DOHH2 (cell line): ENCODE measurements around the gene AFF2.

ENCODE experiments used
- EZH2phosphoT487 ChIP-seq: fragments of 200-600 bp; sonication (generic); IDR thresholded peaks from 2 replicates; pipeline ENCODE4 v1.6.1; 2017; ENCODE audit warnings: borderline replicate concordance, mild to moderate bottlenecking, antibody characterized with exemption, low read length, moderate library complexity, mixed read lengths
- TF ChIP-seq, protein P1 (sequence below): fragments of 200-600 bp; sonication (generic); IDR thresholded peaks from one replicate; pipeline ENCODE4 v1.5.1; 2014; ENCODE audit warnings: antibody characterized with exemption, mild to moderate bottlenecking, low read depth, low read length; ENCODE audit not compliant: poor library complexity, severe bottlenecking

DNA sequence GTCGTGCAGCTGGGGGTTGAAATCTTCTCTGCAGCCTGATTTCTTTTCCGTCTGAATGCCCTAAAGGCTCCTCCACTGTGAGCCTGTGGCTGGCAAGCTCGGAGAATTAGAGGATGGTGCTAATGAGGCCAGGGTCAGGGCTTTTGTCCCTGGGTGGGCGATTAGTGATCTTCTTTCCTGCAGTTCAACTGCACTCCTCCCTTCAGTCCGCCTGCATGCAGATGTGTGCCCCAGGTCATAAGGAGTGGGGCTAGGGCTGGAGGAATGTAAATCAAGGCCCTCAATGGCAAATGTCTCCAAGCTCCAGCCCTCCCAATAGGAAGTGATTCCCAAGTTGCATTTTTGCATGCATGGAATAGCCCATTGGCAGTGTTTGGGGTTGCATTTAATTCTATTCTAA, 405.0 kb downstream of the AFF2 start:
- TF ChIP-seq, protein P1, sequence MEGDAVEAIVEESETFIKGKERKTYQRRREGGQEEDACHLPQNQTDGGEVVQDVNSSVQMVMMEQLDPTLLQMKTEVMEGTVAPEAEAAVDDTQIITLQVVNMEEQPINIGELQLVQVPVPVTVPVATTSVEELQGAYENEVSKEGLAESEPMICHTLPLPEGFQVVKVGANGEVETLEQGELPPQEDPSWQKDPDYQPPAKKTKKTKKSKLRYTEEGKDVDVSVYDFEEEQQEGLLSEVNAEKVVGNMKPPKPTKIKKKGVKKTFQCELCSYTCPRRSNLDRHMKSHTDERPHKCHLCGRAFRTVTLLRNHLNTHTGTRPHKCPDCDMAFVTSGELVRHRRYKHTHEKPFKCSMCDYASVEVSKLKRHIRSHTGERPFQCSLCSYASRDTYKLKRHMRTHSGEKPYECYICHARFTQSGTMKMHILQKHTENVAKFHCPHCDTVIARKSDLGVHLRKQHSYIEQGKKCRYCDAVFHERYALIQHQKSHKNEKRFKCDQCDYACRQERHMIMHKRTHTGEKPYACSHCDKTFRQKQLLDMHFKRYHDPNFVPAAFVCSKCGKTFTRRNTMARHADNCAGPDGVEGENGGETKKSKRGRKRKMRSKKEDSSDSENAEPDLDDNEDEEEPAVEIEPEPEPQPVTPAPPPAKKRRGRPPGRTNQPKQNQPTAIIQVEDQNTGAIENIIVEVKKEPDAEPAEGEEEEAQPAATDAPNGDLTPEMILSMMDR: no peak
- TF ChIP-seq EZH2phosphoT487: no peak
